Measurements from ENCODE around the gene C17orf114.

GRCh38 chr17:4788807-4789700 lies 13.1 kb downstream of the C17orf114 start, which contains the start of gene GLTPD2:
- TF ChIP-seq EZH2 (optimal IDR thresholded peaks at IDR 0.05; ENCODE audit: low read depth, low read length): no peak
- TF ChIP-seq, protein P1, sequence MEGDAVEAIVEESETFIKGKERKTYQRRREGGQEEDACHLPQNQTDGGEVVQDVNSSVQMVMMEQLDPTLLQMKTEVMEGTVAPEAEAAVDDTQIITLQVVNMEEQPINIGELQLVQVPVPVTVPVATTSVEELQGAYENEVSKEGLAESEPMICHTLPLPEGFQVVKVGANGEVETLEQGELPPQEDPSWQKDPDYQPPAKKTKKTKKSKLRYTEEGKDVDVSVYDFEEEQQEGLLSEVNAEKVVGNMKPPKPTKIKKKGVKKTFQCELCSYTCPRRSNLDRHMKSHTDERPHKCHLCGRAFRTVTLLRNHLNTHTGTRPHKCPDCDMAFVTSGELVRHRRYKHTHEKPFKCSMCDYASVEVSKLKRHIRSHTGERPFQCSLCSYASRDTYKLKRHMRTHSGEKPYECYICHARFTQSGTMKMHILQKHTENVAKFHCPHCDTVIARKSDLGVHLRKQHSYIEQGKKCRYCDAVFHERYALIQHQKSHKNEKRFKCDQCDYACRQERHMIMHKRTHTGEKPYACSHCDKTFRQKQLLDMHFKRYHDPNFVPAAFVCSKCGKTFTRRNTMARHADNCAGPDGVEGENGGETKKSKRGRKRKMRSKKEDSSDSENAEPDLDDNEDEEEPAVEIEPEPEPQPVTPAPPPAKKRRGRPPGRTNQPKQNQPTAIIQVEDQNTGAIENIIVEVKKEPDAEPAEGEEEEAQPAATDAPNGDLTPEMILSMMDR (IDR thresholded peaks at IDR 0.05; ENCODE audit: low read length): no peak
- TF ChIP-seq EZH2phosphoT487 (IDR thresholded peaks at IDR 0.05; ENCODE audit: low read length): no peak

Measured in MM.1S (cell line).